LoVo (cell line): ENCODE results near the gene RNF113B.

Experiments used
- DNase-seq: peaks from one replicate; pipeline ENCODE4 v3.0.0-alpha.2; 2016; ENCODE audit warnings: low spot score

The RNF113B gene

GRCh38 chr13:98176777-98177608 lies at the start of gene RNF113B:
Gene RNF113B (minus strand): TSS chr13:98177269. CDS start chr13:98177236, 33 bp downstream.
- no peak for DNase-seq

GRCh38 chr13:98226496-98226895 lies 49.4 kb upstream of the RNF113B start:
- no peak for DNase-seq

GRCh38 chr13:98225036-98225940 lies 48.2 kb upstream of the RNF113B start:
- no peak for DNase-seq

- no peak for DNase-seq
Observed at GRCh38 chr13:98224557-98224956, 47.5 kb upstream of the RNF113B start.

GRCh38 chr13:98223741-98224140 lies 46.7 kb upstream of the RNF113B start:
- no peak for DNase-seq

GRCh38 chr13:98222816-98223215 lies 45.7 kb upstream of the RNF113B start:
- no peak for DNase-seq

- DNase-seq = peak; percentile 4
Observed at GRCh38 chr13:98222081-98222554, 45.0 kb upstream of the RNF113B start.

GRCh38 chr13:98221234-98221633 lies 44.2 kb upstream of the RNF113B start:
- DNase-seq = no peak

GRCh38 chr13:98220271-98220791 lies 43.3 kb upstream of the RNF113B start:
- no peak for DNase-seq

GRCh38 chr13:98219685-98220084 lies 42.6 kb upstream of the RNF113B start:
- DNase-seq = no peak

- DNase-seq = no peak
Observed at GRCh38 chr13:98217597-98217996, 40.5 kb upstream of the RNF113B start.

- no peak for DNase-seq
Observed at GRCh38 chr13:98216711-98217285, 39.7 kb upstream of the RNF113B start.

- DNase-seq = peak; percentile 14
Observed at GRCh38 chr13:98216135-98216565, 39.1 kb upstream of the RNF113B start.

GRCh38 chr13:98215508-98215907 lies 38.4 kb upstream of the RNF113B start:
- no peak for DNase-seq

- DNase-seq = no peak
Observed at GRCh38 chr13:98214707-98215106, 37.6 kb upstream of the RNF113B start.

- no peak for DNase-seq
Observed at GRCh38 chr13:98214008-98214643, 37.1 kb upstream of the RNF113B start.

- DNase-seq = no peak
Observed at GRCh38 chr13:98213354-98213753, 36.3 kb upstream of the RNF113B start.

- DNase-seq = no peak
Observed at GRCh38 chr13:98212763-98213162, 35.7 kb upstream of the RNF113B start.

- DNase-seq = no peak
Observed at GRCh38 chr13:98208606-98209005, 31.5 kb upstream of the RNF113B start.

- no peak for DNase-seq
Observed at GRCh38 chr13:98207416-98207815, 30.3 kb upstream of the RNF113B start.

GRCh38 chr13:98206946-98207345 lies 29.9 kb upstream of the RNF113B start:
- no peak for DNase-seq

GRCh38 chr13:98204546-98204945 lies 27.5 kb upstream of the RNF113B start:
- DNase-seq = no peak
